GM06990 (cell line): ENCODE data around the gene ACR.

Experiments used
- DNase-seq: peaks from one replicate; pipeline ENCODE4 v3.0.0-alpha.2; 2011; ENCODE audit not compliant: insufficient read length; ENCODE audit errors: extremely low read depth
- H3K27me3 ChIP-seq: replicated peaks from 2 replicates; pipeline ENCODE4 v1.6.0; 2011; ENCODE audit warnings: low read length; ENCODE audit not compliant: control insufficient read depth, insufficient read depth
- H3K36me3 ChIP-seq: 2 replicates; pipeline ENCODE4 v1.5.1; 2011; ENCODE audit warnings: low read length; ENCODE audit not compliant: control insufficient read depth, insufficient read depth
- H3K4me3 ChIP-seq: replicated peaks from 2 replicates; pipeline ENCODE4 v1.5.1; 2011; ENCODE audit warnings: low read depth, mild to moderate bottlenecking, control low read depth, low read length
- CTCF ChIP-seq: IDR thresholded peaks from 2 replicates; pipeline ENCODE4 v1.5.1; 2011; ENCODE audit warnings: low read length, control low read depth, mild to moderate bottlenecking, inconsistent platforms; ENCODE audit not compliant: insufficient read depth, poor library complexity, severe bottlenecking

The ACR gene

GRCh38 chr22:50716290-50717024 is 21.5 kb upstream of the ACR start:
- no peaks in the 10 kb centered on the region for H3K36me3 ChIP-seq
- TF ChIP-seq CTCF: no peak
- no peaks in the 10 kb centered on the region for H3K27me3 ChIP-seq
- DNase-seq: no peak
- H3K4me3 ChIP-seq: no peak overlapping the region

DNA sequence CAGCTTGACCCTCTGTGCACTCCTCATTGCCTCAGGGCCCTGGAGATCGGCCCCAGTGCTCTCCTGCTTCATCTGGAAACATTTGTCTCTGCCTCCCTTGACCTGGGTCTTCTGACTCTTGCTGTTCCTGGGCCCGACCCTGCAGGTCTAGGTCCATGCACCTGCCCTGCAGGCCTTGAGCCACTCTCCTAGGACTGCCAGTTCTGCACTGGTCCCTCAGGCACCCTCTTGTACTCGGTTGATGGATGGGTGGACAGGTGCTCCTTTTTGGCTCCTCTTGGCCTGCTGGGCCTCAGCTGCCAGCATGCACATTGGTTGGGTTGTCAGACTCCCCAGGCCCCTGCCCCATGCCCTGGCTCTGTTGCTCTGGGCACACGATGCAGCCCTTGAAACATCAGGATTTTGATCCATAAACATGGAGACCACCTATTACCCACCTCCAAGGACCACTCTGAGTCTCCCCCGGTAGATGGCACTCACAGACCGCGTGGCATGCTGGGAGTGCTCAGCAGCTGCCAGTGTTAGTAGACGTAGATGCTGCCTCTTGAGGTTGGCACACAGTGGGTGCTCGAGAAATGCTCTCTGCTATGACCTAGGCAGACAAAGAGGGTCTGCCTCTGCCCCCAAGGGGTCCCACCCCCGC is 20.2 kb upstream of the ACR start:
- TF ChIP-seq CTCF: no peak
- Histone ChIP-seq H3K27me3 (no peaks in the 10 kb centered on the region; the same call in 1 of the 2 replicates), H3K4me3 (no peak overlapping the region), H3K36me3 (no peaks in the 10 kb centered on the region)
- DNase-seq: no peak

DNA sequence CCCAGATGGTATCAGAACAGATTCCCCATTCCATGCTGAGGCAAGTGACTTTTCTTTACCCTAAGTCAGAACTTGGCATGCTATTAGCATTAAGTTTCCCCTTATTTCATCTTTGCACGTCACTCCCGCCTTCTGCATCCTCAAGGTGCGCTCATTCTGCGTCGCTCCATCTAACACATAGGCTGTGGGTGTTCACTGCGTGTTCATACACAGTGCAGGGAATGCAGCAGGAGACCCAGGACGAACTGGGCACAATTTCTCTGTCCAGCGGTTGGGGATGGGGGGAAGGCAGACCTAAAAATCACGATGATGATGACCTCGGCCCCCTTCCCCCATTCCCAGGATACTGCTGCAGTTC is 19.7 kb upstream of the ACR start:
- DNase-seq: no peak
- no peak for TF ChIP-seq CTCF
- Histone ChIP-seq H3K27me3 (no peaks in the 10 kb centered on the region; the same call in 1 of the 2 replicates), H3K4me3 (no peak overlapping the region), H3K36me3 (no peaks in the 10 kb centered on the region)

DNA sequence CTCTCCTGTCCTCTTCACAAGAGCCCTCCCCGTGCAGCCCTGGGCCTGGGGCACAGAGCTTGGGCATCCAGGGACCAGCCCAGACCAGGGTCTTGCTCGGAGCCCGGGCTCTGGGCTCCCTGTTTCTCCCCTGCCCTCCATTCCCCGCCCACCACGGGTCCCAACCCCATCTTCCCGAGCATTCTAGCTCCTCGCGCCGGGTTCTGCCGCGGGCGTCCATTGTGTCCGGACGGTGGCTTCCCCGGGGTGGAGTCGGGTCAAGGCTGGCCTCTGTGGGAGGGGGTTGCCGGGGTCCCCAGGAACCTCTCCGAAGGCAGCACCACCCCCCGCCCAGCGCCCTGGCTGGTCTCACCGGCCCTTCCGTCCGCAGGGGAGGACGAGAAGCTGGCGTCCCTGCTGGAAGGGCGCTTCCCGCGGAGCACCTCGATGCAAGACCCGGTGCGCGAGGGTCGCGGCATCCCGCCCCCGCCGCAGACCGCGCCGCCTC is 18.1 kb upstream of the ACR start:
- no peak for TF ChIP-seq CTCF
- Histone ChIP-seq H3K36me3 (no peaks in the 10 kb centered on the region), H3K4me3 (no peak overlapping the region), H3K27me3 (no peaks in the 10 kb centered on the region; the same call in 1 of the 2 replicates)
- DNase-seq: no peak

GRCh38 chr22:50720301-50721256 is 17.4 kb upstream of the ACR start:
- DNase-seq: no peak
- no peak for TF ChIP-seq CTCF
- H3K27me3 ChIP-seq: no peaks in the 10 kb centered on the region; the same call in 1 of the 2 replicates
- no peaks in the 10 kb centered on the region for H3K36me3 ChIP-seq
- no peak overlapping the region for H3K4me3 ChIP-seq
